ENCODE measurements around the gene PITRM1.

PITRM1 gene

DNA sequence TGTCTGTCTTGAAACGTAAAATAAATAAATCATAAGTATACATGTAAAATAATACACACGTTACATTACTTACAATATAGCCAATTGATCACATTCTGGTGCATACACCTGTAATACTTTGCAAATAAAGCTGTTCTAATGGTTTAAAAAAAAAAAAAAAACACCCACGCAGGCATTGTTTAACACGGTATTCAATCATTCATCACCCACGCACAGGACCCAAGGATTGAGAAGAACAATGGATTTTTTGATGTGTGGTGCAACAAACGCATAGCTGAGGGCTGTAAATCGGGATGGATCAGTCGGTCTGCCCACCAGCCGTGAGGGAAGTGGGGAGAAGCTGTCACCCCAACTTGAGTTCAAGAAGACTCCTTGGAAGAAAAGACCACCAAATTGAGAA, 8.7 kb downstream of the PITRM1 start:
- no peak for DNase-seq

- no peak for DNase-seq
Measured at GRCh38 chr10:3162533-3162932, 10.0 kb downstream of the PITRM1 start.

DNA sequence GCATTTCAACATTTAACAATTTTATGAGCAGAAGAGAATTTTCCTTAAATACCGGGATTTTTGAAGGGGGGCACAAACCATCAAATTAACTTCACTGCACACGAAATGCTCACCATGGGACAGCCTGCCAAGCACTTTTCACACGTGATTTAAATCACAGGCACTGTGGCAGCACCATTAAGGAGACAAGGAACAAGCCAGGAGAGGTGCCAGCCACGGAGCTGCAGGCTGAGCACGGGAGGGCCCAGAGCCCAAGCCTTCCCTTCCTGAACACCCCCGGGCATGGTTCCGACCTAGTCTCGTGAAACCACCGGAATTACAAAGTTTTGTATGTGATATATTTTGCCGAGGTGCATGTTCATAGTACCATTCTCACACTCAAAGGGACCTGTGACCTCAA, 13.4 kb downstream of the PITRM1 start:
- DNase-seq, result no peak

DNA sequence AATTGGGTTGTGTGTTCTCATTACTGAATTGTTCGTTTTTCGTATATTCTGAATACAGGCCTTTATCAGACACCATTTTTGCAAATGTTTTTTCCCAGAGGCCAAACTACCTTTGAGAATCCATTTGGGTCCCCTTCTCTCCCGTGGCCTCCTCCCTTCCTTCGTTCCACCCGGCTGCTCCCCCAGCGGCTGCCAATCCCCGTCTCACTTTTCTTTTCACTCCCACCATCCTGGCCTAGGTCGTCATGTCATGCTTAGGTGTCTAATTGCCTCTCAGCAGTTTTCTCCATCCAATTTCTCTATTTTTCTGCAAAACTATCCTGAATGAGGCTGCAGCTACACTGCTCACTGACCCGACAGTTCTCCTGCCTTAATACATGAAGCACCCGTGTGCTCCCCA, 17.9 kb downstream of the PITRM1 start:
- DNase-seq, result no peak

DNA sequence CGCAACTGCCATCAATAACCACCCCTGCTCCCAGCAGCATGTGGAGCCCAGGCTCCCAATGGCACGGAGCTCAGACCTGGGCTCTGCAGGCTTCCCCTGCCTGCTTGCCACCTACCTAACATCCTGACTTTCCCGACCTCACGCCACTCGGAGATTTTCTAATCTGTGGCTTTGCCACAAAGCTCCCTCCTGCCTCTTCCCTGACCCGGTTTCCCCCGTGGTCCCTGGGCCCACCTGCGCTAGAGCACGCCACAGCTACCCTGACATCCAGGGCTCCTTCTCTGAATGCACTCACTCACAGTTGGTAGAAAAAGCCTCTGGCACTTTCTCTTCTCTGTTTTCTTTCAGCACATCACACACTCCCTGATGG, 20.0 kb downstream of the PITRM1 start:
- no peak for DNase-seq

DNA sequence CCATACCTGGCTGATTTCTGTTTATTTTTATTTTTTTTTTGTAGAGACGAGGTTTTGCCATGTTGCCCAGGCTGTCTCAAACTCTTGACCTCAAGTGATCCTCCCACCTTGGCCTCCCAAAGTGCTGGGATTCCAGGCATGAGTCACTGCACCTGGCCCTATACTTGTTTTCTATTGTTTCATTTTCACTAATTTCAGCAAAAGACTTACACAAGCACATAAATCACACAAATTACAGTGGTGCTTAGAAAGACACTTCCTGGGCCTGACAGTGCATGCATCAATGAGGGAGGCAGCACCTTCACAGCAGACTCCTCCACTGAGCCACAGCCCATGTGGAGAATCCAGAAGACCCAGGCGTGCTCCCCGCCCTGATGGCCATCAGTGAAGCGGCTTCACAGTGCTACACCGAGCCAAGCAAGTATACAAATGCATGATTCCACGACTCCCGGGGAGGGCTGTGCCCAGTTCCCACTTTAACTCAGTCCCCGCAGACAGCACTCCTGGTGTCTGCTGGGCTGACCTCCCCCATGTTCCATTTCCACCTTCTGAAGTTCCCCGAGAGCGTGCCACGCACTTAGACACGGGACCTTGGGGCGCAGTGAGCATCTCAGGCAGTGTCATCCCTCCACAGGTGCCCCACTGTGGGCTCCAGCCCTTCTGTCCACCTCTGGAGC, 20.6 kb downstream of the PITRM1 start:
- no peak for DNase-seq

DNA sequence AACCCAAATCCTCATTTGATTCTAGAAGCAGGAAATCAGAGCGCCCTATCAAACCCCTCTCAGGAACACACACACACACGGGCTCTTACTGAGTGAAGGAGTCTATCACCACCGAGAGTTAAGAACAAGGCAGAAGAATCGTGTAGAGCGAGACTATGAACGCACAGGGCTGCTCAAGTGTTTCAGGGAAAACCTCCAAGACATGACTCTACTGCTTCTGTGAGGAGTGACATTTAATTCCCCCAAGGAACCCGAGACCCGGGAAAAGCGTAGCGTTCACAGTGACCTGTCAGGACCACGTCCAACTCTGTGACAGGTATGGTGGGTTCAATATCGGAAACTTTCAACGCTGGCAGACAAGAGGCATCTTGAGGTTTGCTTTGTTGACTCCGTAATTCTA, 21.6 kb downstream of the PITRM1 start:
- DNase-seq, result no peak

GRCh38 chr10:3150366-3150765, 22.2 kb downstream of the PITRM1 start:
- DNase-seq, result no peak

DNA sequence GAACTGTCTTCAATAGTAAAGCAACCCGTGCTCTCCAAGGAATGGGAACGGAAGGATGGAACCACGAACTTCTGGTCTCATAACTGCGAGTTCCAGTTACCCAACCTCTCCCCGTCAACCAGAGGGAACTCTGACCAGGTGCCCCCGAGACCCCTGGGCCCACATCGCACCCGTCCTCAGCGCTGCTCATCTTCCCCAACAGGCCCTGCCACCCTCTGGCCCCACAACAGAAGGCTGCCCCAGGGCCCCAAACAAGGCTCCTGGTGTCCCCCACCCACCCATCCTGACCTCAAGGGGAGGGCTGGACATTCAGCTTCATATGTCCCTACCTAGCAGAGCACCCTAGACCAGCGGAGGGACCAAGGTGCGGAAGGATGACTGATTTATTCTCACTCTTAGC, 22.7 kb downstream of the PITRM1 start:
- no peak for DNase-seq

GRCh38 chr10:3148994-3149393, 23.6 kb downstream of the PITRM1 start:
- DNase-seq, result no peak

DNA sequence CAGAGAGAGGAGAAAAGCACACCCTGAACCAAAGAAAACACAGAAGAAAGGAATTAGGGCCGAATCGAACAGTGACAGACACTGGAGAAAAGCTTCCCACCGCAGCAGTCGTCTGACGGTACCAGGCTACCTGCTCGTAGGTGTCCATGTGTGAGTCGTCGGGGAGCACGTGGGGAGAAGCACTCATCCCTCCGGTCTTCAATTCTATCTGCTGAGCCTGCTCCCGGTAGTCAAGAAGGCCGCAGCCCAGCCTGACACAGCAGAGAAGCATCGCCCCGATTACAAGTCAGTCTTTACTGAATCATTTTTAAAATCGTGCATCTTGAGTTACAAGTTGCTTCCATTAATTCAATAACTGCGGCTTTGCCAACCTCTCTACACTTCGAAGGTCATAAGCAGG, 24.5 kb downstream of the PITRM1 start:
- no peak for DNase-seq

DNA sequence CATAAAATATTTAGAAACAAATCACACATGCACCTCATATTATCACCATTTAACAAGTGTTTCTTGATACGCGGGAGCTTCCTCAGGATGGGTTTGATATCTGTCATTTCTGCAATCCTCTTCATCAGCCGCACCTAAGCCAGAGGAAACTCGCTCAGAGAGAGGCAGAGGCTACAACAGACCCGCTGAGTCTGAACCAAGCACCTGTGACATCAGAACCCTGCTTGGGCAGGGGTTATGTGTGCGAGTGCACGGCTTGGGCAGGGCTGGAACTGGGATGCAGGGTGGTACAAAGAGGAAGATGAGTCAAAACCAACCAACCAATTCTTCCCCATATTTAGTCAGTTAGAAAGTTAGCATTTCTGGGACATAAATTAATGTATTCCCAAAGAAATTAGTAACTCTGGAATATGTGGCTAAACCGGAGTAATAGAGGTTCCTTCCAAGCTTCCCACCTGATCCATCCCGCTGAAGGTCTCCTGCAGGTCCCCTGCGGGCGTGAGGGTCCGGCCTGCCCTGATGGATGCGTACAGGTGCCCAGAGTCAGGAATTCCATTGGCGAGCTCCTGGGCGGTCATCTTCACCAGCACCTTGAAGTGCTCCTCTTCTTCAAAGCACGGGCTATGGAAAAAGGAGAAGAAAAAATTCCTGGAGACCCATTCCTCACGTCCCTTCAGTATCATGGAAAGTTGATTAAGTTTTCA, 25.3 kb downstream of the PITRM1 start:
- no peak for DNase-seq

- no peak for DNase-seq
Measured at GRCh38 chr10:3146289-3146688, 26.3 kb downstream of the PITRM1 start.

- DNase-seq, result no peak
Measured at GRCh38 chr10:3145366-3145765, 27.2 kb downstream of the PITRM1 start.

GRCh38 chr10:3143791-3144434, 28.7 kb downstream of the PITRM1 start:
- DNase-seq, result no peak

DNA sequence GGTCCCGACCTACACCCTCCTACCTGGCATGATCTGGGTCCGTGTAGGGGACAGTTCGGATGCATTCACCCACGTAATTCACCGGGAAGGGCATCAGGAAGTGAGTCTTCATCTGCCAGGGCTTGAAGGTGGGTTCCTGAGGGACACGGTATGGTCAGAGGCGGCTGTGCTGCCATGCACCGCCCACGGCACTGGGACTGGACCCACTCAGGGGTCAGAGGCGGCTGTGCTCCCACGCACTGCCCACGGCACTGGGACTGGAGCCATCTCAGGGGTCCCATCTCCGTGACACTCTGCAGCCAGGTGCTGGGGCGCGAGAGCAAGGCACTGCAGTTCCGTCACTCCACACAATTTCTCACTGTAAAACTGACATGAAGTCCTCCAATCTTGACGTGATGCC, 29.2 kb downstream of the PITRM1 start:
- DNase-seq, result no peak

GRCh38 chr10:3142146-3142875, 30.3 kb downstream of the PITRM1 start:
- no peak for DNase-seq

DNA sequence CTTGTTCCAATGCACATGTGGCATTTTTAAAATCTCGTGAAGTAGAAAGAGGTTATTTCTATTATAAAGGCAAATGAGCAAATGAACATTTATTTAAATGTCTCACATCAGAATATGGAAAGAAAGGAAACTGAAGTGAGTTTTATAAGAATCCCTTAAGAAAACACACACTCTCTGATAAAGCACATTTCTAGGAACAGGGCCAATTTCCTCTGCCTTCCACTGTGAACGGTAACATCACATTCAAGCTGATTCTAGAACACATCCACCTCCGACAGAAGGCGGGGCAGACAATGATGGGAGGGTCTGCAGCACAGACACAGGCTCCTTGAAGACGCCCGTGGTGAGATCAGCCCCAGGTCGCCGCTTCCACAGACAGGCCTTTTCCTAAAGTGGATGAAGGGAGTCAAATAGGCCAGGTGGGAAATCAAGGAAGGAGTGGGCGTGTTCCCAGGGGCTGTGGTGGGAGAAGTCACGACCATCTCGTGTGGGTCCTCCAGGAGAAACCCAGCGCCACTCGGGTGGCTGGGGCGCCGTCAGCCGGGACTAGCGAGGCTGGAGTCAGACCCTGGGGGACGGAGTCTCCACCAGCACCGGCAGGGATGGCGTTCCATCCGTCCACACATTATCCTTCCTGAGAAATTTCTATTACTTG, 31.1 kb downstream of the PITRM1 start:
- DNase-seq, result no peak

GRCh38 chr10:3140280-3140679, 32.3 kb downstream of the PITRM1 start:
- DNase-seq, result no peak

DNA sequence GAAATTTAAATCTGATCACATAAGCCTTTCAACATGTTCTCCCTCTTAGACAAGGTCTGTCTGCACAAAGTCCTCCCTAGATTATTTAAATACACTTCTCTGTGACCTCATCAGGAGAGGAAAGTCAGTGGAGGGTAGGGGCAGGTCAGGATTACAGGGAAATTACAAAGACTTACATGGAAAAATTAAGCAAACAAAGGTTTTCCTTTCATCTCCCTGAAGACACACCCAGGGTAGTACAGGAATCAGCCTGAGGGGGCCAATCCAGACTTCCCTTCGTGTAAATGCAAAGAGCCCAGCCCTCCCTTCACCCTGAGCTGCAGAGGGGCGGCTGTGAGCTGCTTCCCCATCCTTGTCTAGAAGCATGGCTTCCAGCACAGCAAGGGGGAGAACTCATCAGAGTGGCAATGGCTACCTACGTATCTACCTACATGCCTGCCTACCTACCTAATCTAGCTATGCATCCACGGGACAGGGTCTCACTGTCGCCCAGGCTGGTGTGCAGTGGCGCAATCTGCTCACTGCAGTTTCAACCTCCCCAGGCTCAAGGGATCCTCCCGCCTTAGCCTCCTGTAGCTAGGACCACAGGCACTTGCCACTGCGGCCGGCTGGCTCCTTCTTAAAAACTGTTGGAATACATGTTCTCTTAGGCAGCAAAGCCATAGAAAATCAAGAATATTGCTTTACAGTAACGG, 33.2 kb downstream of the PITRM1 start:
- DNase-seq, result no peak

- no peak for DNase-seq
Measured at GRCh38 chr10:3137958-3138726, 34.4 kb downstream of the PITRM1 start.

Data from SW 1271 (cell line).